RWPE1 (cell line): ENCODE data around the gene MYOC.
"Not testable (repeated sequence)": the region's sequence is repeated elsewhere in the genome, so short reads cannot be mapped to it uniquely, and the experiment has no call there.

Source experiments
- CTCF ChIA-PET: fragments of 350-600 bp; sonication (Branson Sonifier 250); formaldehyde crosslinking; extraction: SDS; loops from one replicate; lab custom pipeline; 2021; lab: Yijun Ruan, JAX
- POLR2A ChIA-PET: fragments of 400-600 bp; formaldehyde crosslinking; extraction: SDS; loops from one replicate; lab custom pipeline; 2020; ENCODE audit warnings: antibody characterized with exemption; ENCODE audit not compliant: low non-redundant PET; lab: Yijun Ruan, JAX
- DNase-seq: peaks from one replicate; pipeline ENCODE4 v3.0.0; 2012; ENCODE audit warnings: low spot score
- H3K27ac ChIP-seq: fragments of 450-650 bp; 2 replicates; pipeline ENCODE4 v1.5.1; 2017
- CTCF ChIP-seq: fragments of 450-650 bp; conservative IDR thresholded peaks from 2 replicates; pipeline ENCODE4 v1.5.1; 2017; ENCODE audit warnings: low read depth, mild to moderate bottlenecking

The MYOC gene

DNA sequence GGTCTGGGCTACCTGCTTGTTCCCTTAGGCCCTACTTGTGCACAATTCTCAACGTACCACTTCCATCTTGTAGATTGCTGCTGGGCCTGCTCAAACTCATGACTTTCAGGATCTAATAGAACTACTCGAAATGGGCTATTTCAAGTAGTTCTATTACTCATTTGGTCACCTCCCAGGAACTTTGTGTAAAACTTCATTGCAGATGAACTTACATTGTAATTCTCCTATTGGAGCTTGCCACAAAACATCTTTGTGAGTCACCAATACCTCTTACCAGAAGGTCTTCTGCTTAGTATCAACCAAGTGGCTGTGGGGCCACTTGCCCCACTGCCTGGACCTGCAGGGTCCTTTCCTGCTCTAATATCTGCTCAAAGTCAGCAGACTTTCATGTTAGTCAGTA lies 41.2 kb downstream of the MYOC start:
- POLR2A ChIA-PET: no interaction called here
- DNase-seq: no peak
- CTCF ChIA-PET: no interaction called here
- H3K27ac ChIP-seq: no peak overlapping the region
- TF ChIP-seq CTCF: no peak

GRCh38 chr1:171610385-171610784 lies 42.1 kb downstream of the MYOC start:
- POLR2A ChIA-PET: no interaction called here
- CTCF ChIA-PET: no interaction called here
- H3K27ac ChIP-seq: no peak overlapping the region
- no peak for TF ChIP-seq CTCF
- DNase-seq: no peak

DNA sequence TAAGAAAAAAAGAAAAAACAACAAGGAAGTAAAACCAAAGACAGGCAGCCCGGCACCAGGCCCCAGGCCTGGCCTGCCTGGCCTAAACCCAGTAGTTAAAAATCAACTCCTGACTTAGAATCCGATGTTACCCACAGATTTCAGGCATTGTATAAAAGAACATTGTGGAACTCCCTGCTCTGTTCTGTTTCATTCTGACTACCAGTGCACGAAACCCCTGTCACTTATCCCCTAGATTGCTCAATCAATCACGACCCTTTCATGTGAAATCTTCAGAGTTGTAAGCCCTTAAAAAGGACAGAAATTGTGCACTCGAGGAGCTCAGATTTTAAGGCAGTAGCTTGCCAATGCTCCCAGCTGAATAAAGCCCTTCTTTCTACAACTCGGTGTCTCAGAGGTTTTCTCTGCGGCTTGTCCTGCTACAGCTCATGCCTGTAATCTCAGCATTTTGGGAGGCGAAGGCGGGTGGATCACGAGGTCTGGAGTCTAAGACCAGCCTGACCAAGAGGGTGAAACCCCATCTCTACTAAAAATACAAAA lies 46.0 kb downstream of the MYOC start:
- CTCF ChIA-PET: interaction anchor here (0.6 kb wide), 1 partner anchor 356 kb away, joined by 4 read pairs; no protein-coding TSS in a partner anchor
- no peak overlapping the region for H3K27ac ChIP-seq
- POLR2A ChIA-PET: no interaction called here
- no peak for TF ChIP-seq CTCF
- DNase-seq: no peak

DNA sequence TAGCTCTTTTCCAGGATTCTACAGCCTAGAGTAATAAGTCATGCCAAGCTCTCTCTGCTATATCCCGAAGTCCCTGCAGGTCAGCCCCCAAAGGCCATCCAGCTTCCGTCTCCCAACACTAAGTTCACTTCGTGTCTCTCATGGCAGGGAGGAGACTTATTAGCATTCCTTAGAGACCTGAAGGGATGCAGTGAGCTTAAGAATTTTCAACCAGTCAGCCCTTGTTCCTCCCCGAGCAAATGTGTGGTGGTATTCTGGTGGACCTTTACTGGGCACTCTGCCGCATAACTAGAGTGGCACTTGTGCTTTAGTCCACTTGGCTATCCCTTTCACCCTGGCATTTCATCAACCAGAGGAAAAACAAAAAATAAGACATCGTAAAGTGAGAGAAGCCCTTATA lies 49.4 kb downstream of the MYOC start:
- POLR2A ChIA-PET, H3K27ac ChIP-seq, DNase-seq, CTCF ChIA-PET: not testable (repeated sequence)

- no peak for TF ChIP-seq CTCF
- H3K27ac ChIP-seq: no peak overlapping the region
- ChIA-PET POLR2A (no interaction called here), CTCF (no interaction called here)
- no peak for DNase-seq
Measured at GRCh38 chr1:171600862-171601261, 51.6 kb downstream of the MYOC start.

GRCh38 chr1:171600310-171600709 lies 52.2 kb downstream of the MYOC start:
- H3K27ac ChIP-seq, CTCF ChIA-PET, DNase-seq: not testable (repeated sequence)
- POLR2A ChIA-PET: interaction anchor here (0.7 kb wide), 1 partner anchor 19 kb away, joined by 5 read pairs; no protein-coding TSS in a partner anchor

DNA sequence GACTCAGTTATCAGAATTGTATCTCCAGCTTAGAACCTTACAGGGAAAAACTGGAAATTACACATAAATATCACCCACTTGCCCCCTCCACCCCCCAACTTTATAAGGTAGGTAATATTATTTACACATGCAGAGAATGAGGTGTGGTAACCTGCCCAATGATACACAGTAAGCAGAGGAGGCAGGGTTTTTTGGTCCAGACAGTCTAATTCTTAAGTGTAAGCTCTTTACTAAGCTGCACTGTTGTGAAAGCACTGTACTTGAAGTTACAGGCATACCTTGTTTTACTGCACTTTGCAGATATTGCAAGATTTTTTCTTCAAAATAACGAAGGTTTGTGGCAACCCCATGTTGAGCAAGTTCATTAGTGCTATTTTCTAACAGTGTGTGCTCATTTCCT lies 55.3 kb downstream of the MYOC start:
- ChIA-PET POLR2A (no interaction called here), CTCF (no interaction called here)
- no peak for TF ChIP-seq CTCF
- DNase-seq: no peak
- H3K27ac ChIP-seq: no peak overlapping the region

GRCh38 chr1:171596705-171597104 lies 55.8 kb downstream of the MYOC start:
- ChIA-PET CTCF (no interaction called here), POLR2A (no interaction called here)
- no peak for DNase-seq
- TF ChIP-seq CTCF: no peak
- H3K27ac ChIP-seq: no peak overlapping the region
